C4-2B (cell line): ENCODE data around the gene SELL.

ENCODE experiments used
- CTCF ChIP-seq: fragments of 450-650 bp; conservative IDR thresholded peaks from 2 replicates; pipeline ENCODE4 v1.5.1; 2017; ENCODE audit warnings: mild to moderate bottlenecking
- ZFX ChIP-seq: fragments of 450-650 bp; IDR thresholded peaks from 2 replicates; pipeline ENCODE4 v1.6.1; 2017

- TF ChIP-seq CTCF (no peak), ZFX (no peak)
These were observed 30.3 kb downstream of the SELL start for GRCh38 chr1:169681140-169681539.
